GM19397 (cell line): Measurements from ENCODE around the gene ZNF557.
"Not testable (repeated sequence)": the region's sequence is repeated elsewhere in the genome, so short reads cannot be mapped to it uniquely, and the experiment has no call there.

Experiments used
- ATAC-seq: cut with Tn5 transposase; IDR thresholded peaks from one replicate; pipeline ENCODE4 v1.9.1; 2021; ENCODE audit warnings: mild to moderate bottlenecking, moderate library complexity; ENCODE audit not compliant: unreplicated experiment

The ZNF557 gene

GRCh38 chr19:7069042-7069903 is at the start of gene ZNF557:
TSS of gene ZNF557 (plus strand) at chr19:7069703. CDS start at chr19:7075075, 5,372 bp downstream.
- peak; percentile 94 for ATAC-seq

DNA sequence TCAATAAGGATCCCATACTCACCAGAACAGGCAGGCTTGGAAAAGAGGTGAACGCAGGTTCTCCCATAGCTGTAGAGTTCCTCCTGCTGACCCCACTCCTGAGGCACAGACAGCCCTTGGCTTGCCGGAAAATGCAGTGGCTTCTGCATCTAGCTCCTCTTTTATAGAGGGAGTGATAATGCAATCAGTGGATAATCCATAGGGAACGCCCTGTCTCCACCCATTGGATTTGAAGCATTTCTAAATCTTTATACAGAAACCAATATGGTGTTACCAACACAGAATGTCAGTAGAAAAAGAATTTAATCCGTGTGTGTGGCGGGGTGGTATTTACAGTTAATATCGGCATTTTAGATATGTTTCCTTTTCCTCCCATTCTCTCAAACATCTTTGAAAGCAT is 48.2 kb upstream of the ZNF557 start, which contains the start of gene MBD3L2B:
Gene MBD3L2B, minus strand, starts transcription at position 101 of the 400 bp plus-strand sequence. Its CDS starts 34 bp downstream, at position 67.
- ATAC-seq, result not testable (repeated sequence)

DNA sequence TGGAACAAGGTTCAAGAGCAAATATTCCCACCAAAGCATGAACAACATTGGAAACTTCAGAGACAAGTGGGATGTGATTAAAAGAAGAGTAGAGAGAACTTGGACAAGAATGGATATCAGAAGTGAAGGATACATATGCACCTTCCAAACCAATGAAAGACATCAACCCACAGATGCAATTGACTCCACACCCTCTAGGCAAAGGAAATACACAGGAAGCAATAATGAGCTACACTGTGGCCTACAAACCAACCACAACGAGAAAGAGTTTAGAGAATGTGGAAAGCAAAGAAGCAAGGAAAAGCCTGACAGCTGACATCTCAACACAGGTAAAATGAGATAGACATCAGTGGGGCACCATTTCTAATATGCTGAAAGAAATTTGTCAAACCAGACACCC is 40.7 kb upstream of the ZNF557 start:
- not testable (repeated sequence) for ATAC-seq

GRCh38 chr19:7030278-7030677 is 39.2 kb upstream of the ZNF557 start, which contains the start of gene MBD3L5:
TSS of gene MBD3L5 (plus strand) at chr19:7030578. CDS start at chr19:7030612, 34 bp downstream.
- not testable (repeated sequence) for ATAC-seq

- not testable (repeated sequence) for ATAC-seq
Observed at GRCh38 chr19:7040079-7040478, 29.4 kb upstream of the ZNF557 start, which contains the start of gene MBD3L4. TSS of gene MBD3L4 (minus strand) at chr19:7040179. CDS start at chr19:7040144, 35 bp downstream.

DNA sequence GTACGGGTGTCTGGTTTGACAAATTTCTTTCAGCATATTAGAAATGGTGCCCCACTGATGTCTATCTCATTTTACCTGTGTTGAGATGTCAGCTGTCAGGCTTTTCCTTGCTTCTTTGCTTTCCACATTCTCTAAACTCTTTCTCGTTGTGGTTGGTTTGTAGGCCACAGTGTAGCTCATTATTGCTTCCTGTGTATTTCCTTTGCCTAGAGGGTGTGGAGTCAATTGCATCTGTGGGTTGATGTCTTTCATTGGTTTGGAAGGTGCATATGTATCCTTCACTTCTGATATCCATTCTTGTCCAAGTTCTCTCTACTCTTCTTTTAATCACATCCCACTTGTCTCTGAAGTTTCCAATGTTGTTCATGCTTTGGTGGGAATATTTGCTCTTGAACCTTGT is 27.9 kb upstream of the ZNF557 start:
- ATAC-seq, result not testable (repeated sequence)

DNA sequence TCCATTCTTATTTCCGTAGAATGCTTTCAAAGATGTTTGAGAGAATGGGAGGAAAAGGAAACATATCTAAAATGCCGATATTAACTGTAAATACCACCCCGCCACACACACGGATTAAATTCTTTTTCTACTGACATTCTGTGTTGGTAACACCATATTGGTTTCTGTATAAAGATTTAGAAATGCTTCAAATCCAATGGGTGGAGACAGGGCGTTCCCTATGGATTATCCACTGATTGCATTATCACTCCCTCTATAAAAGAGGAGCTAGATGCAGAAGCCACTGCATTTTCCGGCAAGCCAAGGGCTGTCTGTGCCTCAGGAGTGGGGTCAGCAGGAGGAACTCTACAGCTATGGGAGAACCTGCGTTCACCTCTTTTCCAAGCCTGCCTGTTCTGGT is 20.5 kb upstream of the ZNF557 start, which contains the start of gene MBD3L2:
Gene MBD3L2, plus strand, starts transcription at position 301 of the 400 bp plus-strand sequence. Its CDS starts 53 bp downstream, at position 354.
- not testable (repeated sequence) for ATAC-seq

DNA sequence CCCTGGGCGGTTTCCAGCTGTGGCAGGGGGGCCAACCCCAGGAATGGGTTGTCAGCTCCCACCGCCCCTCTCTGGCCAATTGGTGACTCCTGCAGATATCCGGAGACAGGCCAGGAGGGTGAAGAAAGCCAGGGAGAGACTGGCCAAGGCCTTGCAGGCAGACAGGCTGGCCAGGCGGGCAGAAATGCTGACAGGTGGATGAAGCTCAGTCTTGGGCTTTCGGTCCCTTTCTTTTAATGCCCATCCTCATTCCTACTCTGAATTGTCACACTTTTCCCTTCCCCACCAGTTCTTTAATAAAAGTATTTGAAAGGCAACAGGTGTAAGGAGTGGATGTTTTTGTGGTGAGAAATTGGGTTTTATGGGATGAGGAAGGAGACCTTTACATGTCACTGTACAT is 18.1 kb upstream of the ZNF557 start:
- ATAC-seq, result not testable (repeated sequence)

DNA sequence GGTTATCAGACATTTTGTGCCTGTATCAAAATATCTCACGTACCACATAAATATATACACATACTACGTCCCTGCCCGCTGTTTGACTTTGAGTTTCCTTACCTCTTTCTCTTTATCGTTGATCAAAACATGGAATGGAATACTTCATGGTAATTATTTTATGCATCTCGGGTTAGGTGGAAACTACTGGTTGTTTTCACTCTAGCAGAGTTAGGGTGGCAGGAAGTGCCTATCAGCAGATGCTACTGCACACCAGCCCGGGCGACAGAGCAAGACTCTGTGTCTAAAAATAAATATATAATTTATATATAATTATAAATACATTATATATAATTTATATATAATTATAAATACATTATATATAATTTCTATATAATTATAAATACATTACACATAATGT is 16.6 kb upstream of the ZNF557 start:
- not testable (repeated sequence) for ATAC-seq

GRCh38 chr19:7054635-7055368 is 14.7 kb upstream of the ZNF557 start:
- ATAC-seq, result not testable (repeated sequence)

DNA sequence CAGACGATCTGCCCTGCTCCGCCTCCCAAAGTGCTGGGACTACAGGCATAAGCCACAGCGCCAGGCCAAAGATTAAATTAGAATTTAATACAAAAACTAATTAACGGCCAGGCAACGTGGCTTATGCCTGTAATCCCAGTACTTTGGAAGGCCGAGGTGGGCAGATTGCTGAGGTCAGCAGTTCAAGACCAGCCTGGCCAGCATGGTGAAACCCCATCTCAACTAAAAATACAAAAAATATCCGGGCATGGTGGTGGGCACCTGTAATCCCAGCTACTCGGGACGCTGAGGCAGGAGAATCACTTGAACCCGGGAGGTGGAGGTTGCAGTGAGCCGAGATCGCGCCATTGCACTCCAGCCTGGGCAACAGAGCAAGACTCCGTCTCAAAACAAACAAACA is 13.8 kb upstream of the ZNF557 start:
- ATAC-seq, result not testable (repeated sequence)

DNA sequence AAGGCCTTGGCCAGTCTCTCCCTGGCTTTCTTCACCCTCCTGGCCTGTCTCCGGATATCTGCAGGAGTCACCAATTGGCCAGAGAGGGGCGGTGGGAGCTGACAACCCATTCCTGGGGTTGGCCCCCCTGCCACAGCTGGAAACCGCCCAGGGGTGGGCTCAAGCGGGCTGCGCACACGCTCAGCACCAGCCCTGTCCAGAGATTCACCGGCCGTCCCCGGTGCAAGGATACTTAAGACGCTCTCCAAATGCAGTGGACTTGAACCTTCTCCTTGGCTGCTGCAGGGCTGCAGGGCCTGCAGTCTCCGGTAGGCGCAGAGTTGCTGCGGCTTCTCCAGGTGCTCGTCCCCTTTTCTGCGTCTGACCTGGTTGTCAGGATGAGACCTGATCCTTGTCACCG is 13.1 kb upstream of the ZNF557 start:
- ATAC-seq, result not testable (repeated sequence)

- ATAC-seq, result not testable (repeated sequence)
Observed at GRCh38 chr19:7058576-7058975, 10.9 kb upstream of the ZNF557 start, which contains the start of gene MBD3L3. TSS of gene MBD3L3 (minus strand) at chr19:7058676. CDS start at chr19:7058605, 71 bp downstream.

GRCh38 chr19:7059977-7060376 is 9.5 kb upstream of the ZNF557 start:
- ATAC-seq, result not testable (repeated sequence)

- ATAC-seq, result no peak
Observed at GRCh38 chr19:7063339-7063738, 6.2 kb upstream of the ZNF557 start.

GRCh38 chr19:7063764-7064418 is 5.6 kb upstream of the ZNF557 start:
- no peak for ATAC-seq

DNA sequence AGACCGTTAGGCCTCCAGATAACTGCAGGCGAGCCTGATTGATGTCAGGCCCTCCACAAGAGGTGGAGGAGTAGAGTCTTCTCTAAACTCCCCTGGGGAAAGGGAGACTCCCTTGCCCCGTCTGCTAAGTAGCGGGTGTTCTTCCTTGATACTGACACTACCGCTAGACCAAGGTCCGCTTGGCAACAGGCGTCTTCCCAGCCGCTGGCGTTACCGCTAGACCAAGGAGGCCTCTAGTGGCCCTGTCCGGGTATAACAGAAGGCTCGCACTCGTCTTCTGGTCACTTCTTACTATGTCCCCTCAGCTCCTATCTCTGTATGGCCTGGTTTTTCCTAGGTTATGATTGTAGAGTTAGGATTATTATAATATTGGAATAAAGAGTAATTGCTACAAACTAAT is 2.4 kb upstream of the ZNF557 start:
- not testable (repeated sequence) for ATAC-seq

- ATAC-seq, result no peak
Observed at GRCh38 chr19:7067716-7068115, 1.8 kb upstream of the ZNF557 start.

DNA sequence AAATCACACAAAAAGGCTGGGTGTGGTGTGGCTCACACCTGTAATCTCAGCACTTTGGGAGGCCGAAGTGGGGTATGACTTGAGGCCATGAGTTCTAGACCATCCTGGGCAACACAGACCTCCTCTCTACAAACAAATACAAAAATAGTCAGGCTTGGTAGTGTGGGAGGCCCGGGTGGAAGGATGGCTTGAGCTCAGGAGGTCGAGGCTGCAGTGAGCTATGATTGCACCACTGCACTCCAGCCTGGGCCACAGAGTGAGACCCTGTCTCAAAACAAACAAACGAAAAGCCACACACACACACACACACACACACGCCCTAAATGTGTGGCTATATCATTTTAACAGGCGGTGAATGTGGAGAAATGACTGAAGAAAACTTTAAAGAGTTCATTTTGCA is 904 bp upstream of the ZNF557 start:
- no peak for ATAC-seq

DNA sequence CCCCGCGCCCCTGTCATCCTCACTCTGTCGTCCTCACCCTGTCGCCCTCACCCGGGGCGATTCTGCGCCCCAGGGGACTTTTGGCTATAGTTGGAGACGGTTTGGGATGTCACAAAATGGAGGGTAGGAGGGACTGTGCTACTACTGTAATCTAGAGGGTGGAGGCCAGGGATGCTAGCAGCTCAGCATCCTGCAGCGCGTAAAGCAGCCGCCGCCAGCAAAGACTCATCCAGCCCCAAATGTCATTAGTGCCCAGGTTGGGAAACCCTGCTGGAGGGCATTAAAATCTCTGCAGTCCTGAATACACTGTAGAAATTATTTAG is 362 bp downstream of the ZNF557 start:
- peak; percentile 15 for ATAC-seq

DNA sequence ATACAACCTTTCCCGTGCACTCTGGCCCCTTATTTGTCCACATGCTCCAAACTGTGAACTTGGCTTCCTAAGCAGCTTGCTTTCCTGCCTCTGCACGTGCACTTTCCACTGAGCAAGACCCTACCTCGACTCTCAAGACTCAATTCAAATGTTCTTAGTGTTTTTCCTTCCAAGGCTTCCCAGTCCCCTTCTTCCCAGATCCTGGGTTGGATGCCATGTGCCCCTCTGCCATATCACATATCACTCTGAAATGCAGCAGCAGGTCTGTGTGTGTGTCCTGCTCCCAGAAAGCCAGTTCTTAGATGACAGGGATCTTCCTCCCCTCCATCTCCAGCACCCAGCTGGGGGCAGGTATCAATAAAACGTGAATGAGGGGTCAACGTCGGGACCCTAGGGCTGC is 3.0 kb downstream of the ZNF557 start:
- no peak for ATAC-seq
